Left ventricle myocardium inferior (tissue), 1 donor: Measurements from ENCODE around the gene MEGF11. TPM values are rescaled to one million over a fixed set of nuclear protein-coding genes. Genes with fewer than 3 reads are reported as not detected.

Source experiments
- DNase-seq: peaks from one replicate; pipeline ENCODE4 v3.0.0-alpha.2; 2020
- H3K27ac ChIP-seq: fragments of 200-600 bp; replicated peaks from 2 replicates; pipeline ENCODE4 v1.8.0; 2021
- H3K27me3 ChIP-seq: fragments of 200-600 bp; 2 replicates; pipeline ENCODE4 v1.8.0; 2021; ENCODE audit warnings: low read depth
- H3K36me3 ChIP-seq: fragments of 200-600 bp; 2 replicates; pipeline ENCODE4 v1.8.0; 2021
- H3K4me1 ChIP-seq: fragments of 200-600 bp; 2 replicates; pipeline ENCODE4 v1.8.0; 2021
- H3K4me3 ChIP-seq: fragments of 200-600 bp; 2 replicates; pipeline ENCODE4 v1.8.0; 2021; ENCODE audit warnings: mild to moderate bottlenecking, moderate library complexity
- H3K9me3 ChIP-seq: fragments of 200-600 bp; replicated peaks from 2 replicates; pipeline ENCODE4 v1.8.0; 2021
- intact Hi-C: fragments of 100-400 bp; cut with micrococcal nuclease; formaldehyde crosslinking; loops from one replicate; pipeline ENCODE4 v1.11.0; 2022
- total RNA-seq: library from RNA; stranded (reverse); fragmentation: NEBNext Ultra II Directional; extraction: Animal tissue kit (Norgen Biotek cat#: 25700); gene quantifications from one replicate; pipeline ENCODE4 v1.2.1, GENCODE V29; 2021
- TF ChIP-seq, protein P1 (sequence below): fragments of 200-600 bp; IDR thresholded peaks from 2 replicates; pipeline ENCODE4 v1.8.0; 2021; ENCODE audit warnings: antibody characterized with exemption, mild to moderate bottlenecking, borderline replicate concordance
- donor health status: DM: no; HTN: yes; CAD: no; lungs with severe emphysema.

Gene MEGF11
- total RNA-seq, 1 donor from 2014 or later, result not detected

DNA sequence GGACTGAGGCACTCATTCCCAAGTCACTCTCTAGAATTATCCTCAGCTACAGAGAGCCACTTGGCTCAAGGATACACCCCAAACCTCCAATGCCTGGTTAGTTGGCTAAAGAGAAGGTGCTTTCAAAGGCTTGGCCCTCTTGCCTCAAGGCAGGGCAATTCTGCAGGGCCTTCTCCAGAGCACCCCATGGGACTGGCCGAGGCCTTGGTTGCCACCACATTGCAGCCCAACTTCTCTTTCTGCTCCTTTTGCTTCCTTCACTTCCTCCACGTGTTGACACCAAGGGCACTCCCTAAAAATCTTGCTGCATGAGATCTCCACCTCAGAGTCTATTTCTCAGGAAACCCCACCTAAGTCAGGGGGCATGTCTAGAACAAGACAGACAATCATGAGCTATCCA, 36.7 kb downstream of the MEGF11 start:
- no peak overlapping the region for H3K4me3 ChIP-seq
- H3K36me3 ChIP-seq, result no peaks in the 10 kb centered on the region
- intact Hi-C loops, result no loop called here
- no peak for DNase-seq
- no peaks in the 10 kb centered on the region for H3K4me1 ChIP-seq
- H3K9me3 ChIP-seq, result no peaks in the 10 kb centered on the region
- TF ChIP-seq, protein P1, sequence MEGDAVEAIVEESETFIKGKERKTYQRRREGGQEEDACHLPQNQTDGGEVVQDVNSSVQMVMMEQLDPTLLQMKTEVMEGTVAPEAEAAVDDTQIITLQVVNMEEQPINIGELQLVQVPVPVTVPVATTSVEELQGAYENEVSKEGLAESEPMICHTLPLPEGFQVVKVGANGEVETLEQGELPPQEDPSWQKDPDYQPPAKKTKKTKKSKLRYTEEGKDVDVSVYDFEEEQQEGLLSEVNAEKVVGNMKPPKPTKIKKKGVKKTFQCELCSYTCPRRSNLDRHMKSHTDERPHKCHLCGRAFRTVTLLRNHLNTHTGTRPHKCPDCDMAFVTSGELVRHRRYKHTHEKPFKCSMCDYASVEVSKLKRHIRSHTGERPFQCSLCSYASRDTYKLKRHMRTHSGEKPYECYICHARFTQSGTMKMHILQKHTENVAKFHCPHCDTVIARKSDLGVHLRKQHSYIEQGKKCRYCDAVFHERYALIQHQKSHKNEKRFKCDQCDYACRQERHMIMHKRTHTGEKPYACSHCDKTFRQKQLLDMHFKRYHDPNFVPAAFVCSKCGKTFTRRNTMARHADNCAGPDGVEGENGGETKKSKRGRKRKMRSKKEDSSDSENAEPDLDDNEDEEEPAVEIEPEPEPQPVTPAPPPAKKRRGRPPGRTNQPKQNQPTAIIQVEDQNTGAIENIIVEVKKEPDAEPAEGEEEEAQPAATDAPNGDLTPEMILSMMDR, result no peak
- H3K27ac ChIP-seq, result no peak overlapping the region
- H3K27me3 ChIP-seq, result peaks cover 39% of the 10 kb centered on the region

DNA sequence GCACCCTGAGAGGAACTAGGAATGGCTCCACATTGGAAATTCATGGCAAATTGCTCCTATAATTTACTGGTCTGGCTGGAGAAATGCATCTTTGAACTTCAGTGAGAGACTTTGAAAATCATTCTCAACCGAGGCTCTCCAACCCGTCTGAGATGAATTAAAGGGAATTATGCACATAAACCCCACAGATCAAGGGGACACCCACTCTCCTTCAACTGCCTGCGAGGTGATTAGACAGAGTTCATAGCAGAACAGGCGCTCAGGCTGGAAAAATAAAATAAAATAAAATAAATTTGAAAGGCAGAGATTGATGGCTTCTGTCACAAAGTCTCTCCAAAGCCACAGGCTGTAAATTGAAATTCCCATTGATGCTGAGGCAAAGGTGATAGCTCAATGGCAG, 37.7 kb downstream of the MEGF11 start:
- Histone ChIP-seq H3K4me3 (no peak overlapping the region), H3K9me3 (no peaks in the 10 kb centered on the region), H3K4me1 (no peaks in the 10 kb centered on the region), H3K27ac (no peak overlapping the region), H3K36me3 (no peaks in the 10 kb centered on the region), H3K27me3 (peaks cover 29% of the 10 kb centered on the region)
- intact Hi-C loops, result no loop called here
- TF ChIP-seq, protein P1, result no peak
- DNase-seq, result no peak

DNA sequence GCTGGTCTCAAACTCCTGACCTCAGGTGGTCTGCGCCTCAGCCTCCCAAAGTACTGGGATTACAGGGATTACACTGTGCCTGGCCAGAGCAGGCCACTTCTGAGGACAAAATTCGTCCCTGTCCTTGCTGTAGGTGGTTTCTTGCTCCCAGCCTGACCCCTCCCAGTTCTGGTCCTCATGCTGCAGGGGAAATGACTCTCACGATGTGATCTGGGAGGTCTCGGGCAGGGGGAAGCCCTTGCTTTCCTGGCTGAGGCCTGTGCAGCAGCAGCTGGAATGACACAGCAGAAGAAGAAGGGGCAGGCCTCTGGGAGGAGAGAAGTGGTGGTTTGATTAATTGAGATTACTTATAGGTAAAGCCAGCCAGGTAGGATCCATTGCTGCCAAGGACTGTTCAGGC, 39.3 kb downstream of the MEGF11 start:
- Histone ChIP-seq H3K36me3 (no peaks in the 10 kb centered on the region), H3K27ac (no peak overlapping the region), H3K9me3 (no peaks in the 10 kb centered on the region), H3K4me1 (no peaks in the 10 kb centered on the region), H3K27me3 (peaks cover 16% of the 10 kb centered on the region), H3K4me3 (no peak overlapping the region)
- DNase-seq, result no peak
- intact Hi-C loops, result no loop called here
- TF ChIP-seq, protein P1, result no peak

DNA sequence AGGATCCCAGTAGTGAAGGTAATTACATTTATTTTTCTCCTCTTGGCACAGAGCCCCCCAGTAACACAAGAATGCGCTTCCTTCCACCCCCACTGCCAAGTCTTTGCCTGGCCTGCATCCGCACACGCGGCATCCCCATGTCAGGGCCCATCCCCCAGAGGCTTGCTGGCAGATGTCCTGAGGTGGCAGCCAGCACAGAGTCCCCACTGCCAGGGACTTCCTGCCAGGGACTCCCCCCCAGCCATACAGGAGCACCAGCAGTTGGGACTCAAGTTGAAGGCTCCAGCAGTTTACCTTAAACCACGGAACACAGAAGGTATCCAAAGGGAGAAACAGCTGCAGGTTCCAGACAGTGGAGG, 41.0 kb downstream of the MEGF11 start:
- Histone ChIP-seq H3K4me1 (no peaks in the 10 kb centered on the region), H3K27ac (no peak overlapping the region), H3K4me3 (no peak overlapping the region), H3K27me3 (peaks cover 4% of the 10 kb centered on the region), H3K36me3 (no peaks in the 10 kb centered on the region), H3K9me3 (no peaks in the 10 kb centered on the region)
- TF ChIP-seq, protein P1, result no peak
- intact Hi-C loops, result no loop called here
- no peak for DNase-seq

DNA sequence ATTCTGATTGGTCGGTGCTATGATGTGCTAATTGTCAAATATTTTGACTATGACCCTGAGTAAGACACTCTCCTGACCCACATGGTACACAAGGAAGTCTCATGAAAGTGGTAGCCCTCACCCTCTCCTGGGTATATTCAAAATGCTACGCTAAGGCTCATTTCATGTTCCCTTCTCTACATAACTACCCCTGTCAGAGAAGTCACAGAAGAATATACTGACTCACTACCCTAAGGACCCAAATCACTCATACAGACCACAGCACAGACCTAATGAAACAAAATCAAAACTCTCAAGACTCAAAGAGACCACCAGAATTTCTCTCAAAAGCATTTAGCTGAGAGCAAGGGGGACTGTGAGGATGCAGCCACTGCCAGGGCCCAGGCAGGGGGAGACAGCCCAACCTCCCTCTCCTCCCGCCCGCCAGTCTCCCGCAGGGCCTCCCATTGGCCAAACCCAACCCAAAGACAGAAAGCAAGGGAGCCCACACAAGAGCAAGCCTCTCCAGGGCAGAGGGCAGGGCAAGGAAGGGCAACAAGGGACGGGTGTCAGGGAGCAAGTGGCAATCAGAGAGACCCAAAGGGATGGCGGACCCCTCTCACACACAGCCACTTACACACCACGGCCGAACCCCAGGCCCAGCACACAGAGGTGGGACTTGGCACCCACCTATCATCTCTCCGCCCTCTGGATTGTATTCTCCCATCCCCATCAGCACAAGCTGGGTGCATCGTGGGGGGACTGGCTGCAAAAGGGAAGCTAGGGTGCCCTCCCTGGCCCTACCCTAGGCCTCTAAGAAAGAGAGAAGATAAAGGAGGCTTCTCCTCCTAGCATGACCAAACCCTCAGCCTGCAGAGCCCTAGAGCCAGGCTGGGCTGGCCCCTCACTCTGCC, 41.6 kb downstream of the MEGF11 start:
- H3K4me3 ChIP-seq, result no peak overlapping the region
- H3K9me3 ChIP-seq, result peaks cover 4% of the 10 kb centered on the region
- H3K27ac ChIP-seq, result no peak overlapping the region
- no peaks in the 10 kb centered on the region for H3K36me3 ChIP-seq
- H3K4me1 ChIP-seq, result no peaks in the 10 kb centered on the region
- TF ChIP-seq, protein P1, result no peak
- intact Hi-C loops, result no loop called here
- H3K27me3 ChIP-seq, result no peaks in the 10 kb centered on the region
- no peak for DNase-seq
